ENCODE results near the gene CLEC1A.

Gene CLEC1A

GRCh38 chr12:10025236-10025635 is 73.5 kb downstream of the CLEC1A start:
- H3K4me3 ChIP-seq (ENCODE audit: control insufficient read depth, low read depth, low read length) = no peak overlapping the region
- no peak for DNase-seq (ENCODE audit: low read depth)
- no peak for TF ChIP-seq CTCF (conservative IDR thresholded peaks at IDR 0.05; ENCODE audit: control insufficient read depth, insufficient read depth, low read depth, low read length)

- no peak for TF ChIP-seq CTCF (conservative IDR thresholded peaks at IDR 0.05; ENCODE audit: control insufficient read depth, insufficient read depth, low read depth, low read length)
Measured at GRCh38 chr12:10021342-10021741, 77.4 kb downstream of the CLEC1A start.

More at GRCh38 chr12:10021342-10021741, 77.4 kb downstream of the CLEC1A start:
- no peak for DNase-seq (ENCODE audit: low read depth)
- H3K4me3 ChIP-seq (ENCODE audit: control insufficient read depth, low read depth, low read length) = no peak overlapping the region
